Heart left ventricle (tissue), 13 donors: ENCODE data around the gene ZCWPW1.

Experiments
- POLR2A ChIP-seq, 2 donors: fragments of 450-650 bp; IDR thresholded peaks; one replicate each; pipeline ENCODE4 v1.6.1; 2017; ENCODE audit warnings: antibody characterized with exemption in 2 of 2, mild to moderate bottlenecking in 2 of 2, moderate library complexity in 2 of 2
- TF ChIP-seq, protein P1 (sequence below), 12 donors: fragments of 200-600 bp; sonication (generic) in 4 of 12; IDR thresholded peaks; one replicate each; pipeline versions ENCODE4 v1.5.0 to v1.8.0; 2018 to 2022; ENCODE audit warnings: antibody characterized with exemption in 12 of 12, mild to moderate bottlenecking in 5 of 12
- donor health status: ischemic (EF 13 %, LVEDD 7.1; RV severe dilation, severe dysfunction).
- donor health status: DM: no; HTN: yes; CAD: no.
- donor health status: DM: no; HTN: no; CAD: no.
- donor health status: ischemic (EF 25% LVEDD 6.9; RV normal size, moderate dysfunction).
- donor health status: ischemic (EF 25% LVEDD 5.7; RV mildly dilated, moderate dysfunction).
- donor health status: ischemic (EF 35%, LVEDD 5.7; RV mildly dilated, moderate dysfunction).
- donor health status: nonischemic (EF 11% LVEDD 7.7; RV severe dilation, severe dysfunction).
- donor health status: DM: yes; HTN: yes; CAD: no.
- donor health status: PGD.
- donor health status: ischemic (EF 29% LVEDD 5.4; RV normal size, mild dysfunction).
- donor health status: nonischemic (EF 23%, LVEDD 6.1; RV moderate dilation, normal function).

DNA sequence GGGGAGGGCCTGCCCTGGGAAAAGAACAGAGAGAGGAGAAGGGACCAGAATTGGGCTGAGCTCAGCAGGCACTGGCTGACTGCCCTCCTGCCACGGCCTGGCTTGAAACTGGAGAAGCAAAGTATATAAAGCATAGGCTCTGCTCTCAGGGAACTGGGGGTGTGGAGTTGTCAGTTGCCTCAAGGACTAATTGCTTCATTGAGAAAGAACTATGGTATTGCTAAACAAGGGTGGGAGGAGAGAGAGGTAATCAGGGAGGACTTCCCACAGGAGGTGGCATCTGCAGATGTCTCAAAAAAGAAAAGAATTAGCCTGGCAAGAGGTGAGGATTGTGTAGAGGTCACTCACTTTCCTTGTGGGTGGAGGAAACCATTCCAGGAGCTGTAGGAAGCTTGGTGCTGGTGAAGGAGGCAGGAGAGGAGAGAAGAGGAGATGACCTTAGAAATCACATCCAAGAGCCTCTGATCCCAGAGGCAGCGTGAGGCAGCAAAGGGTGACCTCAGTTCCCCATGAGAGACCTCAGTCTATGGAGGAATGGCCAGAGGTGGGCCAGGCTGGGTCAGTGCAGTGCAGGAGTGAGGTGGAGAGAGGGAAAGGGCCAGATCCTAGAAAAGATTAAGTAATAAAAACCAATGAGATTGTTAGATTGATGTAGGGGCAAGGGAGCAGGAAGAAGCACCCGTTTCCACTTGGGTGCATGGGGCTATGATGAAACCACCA, 68.2 kb downstream of the ZCWPW1 start:
- TF ChIP-seq, protein P1, sequence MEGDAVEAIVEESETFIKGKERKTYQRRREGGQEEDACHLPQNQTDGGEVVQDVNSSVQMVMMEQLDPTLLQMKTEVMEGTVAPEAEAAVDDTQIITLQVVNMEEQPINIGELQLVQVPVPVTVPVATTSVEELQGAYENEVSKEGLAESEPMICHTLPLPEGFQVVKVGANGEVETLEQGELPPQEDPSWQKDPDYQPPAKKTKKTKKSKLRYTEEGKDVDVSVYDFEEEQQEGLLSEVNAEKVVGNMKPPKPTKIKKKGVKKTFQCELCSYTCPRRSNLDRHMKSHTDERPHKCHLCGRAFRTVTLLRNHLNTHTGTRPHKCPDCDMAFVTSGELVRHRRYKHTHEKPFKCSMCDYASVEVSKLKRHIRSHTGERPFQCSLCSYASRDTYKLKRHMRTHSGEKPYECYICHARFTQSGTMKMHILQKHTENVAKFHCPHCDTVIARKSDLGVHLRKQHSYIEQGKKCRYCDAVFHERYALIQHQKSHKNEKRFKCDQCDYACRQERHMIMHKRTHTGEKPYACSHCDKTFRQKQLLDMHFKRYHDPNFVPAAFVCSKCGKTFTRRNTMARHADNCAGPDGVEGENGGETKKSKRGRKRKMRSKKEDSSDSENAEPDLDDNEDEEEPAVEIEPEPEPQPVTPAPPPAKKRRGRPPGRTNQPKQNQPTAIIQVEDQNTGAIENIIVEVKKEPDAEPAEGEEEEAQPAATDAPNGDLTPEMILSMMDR (IDR thresholded peaks at IDR 0.05), result no peak
- no peak for TF ChIP-seq POLR2A (IDR thresholded peaks at IDR 0.05)
